Measurements from ENCODE around the gene TPMT. TPM values are rescaled to one million over a fixed set of nuclear protein-coding genes. Genes with fewer than 3 reads are reported as not detected.

TPMT gene
- total and polyA plus RNA-seq, 2 of the 13 experiments (the other 11 are each of a cell fraction or from before 2014, with no cell fraction given): 11.1 to 22.8 TPM

DNA sequence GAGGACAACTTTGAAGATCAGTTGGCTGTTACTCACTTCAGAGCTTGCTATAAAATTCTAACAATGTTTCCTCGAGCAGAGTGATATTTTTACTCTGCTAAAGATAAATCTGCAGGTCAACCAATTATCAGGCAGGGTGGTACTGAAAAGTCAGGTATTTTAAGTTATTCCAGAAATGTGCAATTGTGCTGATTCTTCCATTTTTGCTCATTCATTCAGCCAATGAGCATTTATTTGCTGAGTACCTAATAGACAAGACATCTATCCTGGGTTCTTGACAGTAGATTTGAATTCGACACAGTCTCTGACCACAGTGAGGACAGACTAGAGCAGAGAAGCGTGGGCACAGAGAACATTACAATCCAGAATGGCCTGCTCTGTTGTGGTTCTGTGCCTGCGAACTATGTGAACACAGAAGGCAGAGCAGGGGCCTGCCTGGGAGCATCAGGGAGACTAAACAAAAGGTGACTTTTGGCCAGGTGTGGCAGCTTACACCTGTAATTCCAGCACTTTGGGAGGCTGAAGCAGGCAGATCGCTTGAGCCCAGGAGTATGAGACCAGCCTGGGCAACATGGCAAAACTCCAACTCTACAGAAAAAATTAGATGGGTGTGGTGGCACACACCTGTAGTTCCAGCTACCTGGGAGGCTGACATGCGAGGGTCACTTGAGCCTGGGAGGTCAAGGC, 14.8 kb downstream of the TPMT start:
- FAIRE-seq: no peak

DNA sequence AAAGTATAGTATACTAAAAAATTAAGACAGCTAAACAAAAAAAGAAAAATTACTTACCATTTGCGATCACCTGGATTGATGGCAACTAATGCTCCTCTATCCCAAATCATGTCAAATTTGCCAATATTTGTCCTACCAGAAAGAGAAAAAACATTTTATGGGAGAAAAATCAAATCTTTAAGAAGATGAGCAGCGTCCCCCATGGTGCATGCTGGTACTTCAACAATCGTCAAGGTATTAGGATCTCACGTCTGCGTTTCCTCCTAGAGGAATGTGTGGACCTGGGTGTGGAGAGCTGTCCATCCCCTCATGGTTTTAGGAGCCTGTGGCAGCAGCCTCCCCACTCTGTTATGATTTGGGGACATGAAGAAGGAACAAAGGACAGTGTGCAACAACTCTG, 16.0 kb downstream of the TPMT start:
- ChIA-PET CTCF (ENCODE audit: low intra/inter-chr PET ratio, low total read pairs) (no interaction called here), POLR2A (no interaction called here)
- Histone ChIP-seq H3K4me3 (replicated peaks in 1 of 3; ENCODE audit: insufficient read depth in 1 of 3, low read depth in 2 of 3, low read length in 3 of 3) (no peak overlapping the region), H3K79me2 (ENCODE audit: insufficient read depth, low read length) (no peaks in the 10 kb centered on the region), H3K27me3 (ENCODE audit: control insufficient read depth in 1 of 2, insufficient read depth in 2 of 2, low read length in 2 of 2) (no peaks in the 10 kb centered on the region), H3K9me3 (ENCODE audit: low read length) (no peaks in the 10 kb centered on the region), H3K4me1 (ENCODE audit: insufficient read depth, low read length) (no peaks in the 10 kb centered on the region), H2AFZ (ENCODE audit: low read length) (no peak overlapping the region), H3K36me3 (replicated peaks in 1 of 2; ENCODE audit: control insufficient read depth in 1 of 2, insufficient read depth in 2 of 2, low read length in 2 of 2) (peaks cover 5 to 20% of the 10 kb centered on the region in 2 experiments; a peak in 4 of 5 replicates), H4K20me1 (ENCODE audit: insufficient read depth, low read length) (no peaks in the 10 kb centered on the region), H3K9ac (ENCODE audit: insufficient read depth, low read depth, low read length) (no peak overlapping the region), H3K27ac (ENCODE audit: extremely low read length, insufficient read depth, low read length) (no peak overlapping the region), H3K4me2 (ENCODE audit: low read depth, low read length) (no peak overlapping the region)
- intact Hi-C loops (cut with micrococcal nuclease; ENCODE audit: unreplicated experiment): no loop called here
- DNase-seq (ENCODE audit: low spot score) (no peak), FAIRE-seq (no peak), ATAC-seq (no peak)
- in situ Hi-C loops (cut with HindIII; ENCODE audit: extremely low pct_ligation_motif_present, low pct_unique_long_range_greater_than_20kb): no loop called here
- TF ChIP-seq ZNF224 (CRISPR knock-in tag; IDR thresholded peaks at IDR 0.05): no peak
- no peak for TF ChIP-seq FOXC1 (CRISPR knock-in tag; IDR thresholded peaks at IDR 0.05; ENCODE audit: borderline replicate concordance)
- TF ChIP-seq, protein P1, sequence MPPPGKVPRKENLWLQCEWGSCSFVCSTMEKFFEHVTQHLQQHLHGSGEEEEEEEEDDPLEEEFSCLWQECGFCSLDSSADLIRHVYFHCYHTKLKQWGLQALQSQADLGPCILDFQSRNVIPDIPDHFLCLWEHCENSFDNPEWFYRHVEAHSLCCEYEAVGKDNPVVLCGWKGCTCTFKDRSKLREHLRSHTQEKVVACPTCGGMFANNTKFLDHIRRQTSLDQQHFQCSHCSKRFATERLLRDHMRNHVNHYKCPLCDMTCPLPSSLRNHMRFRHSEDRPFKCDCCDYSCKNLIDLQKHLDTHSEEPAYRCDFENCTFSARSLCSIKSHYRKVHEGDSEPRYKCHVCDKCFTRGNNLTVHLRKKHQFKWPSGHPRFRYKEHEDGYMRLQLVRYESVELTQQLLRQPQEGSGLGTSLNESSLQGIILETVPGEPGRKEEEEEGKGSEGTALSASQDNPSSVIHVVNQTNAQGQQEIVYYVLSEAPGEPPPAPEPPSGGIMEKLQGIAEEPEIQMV (CRISPR knock-in tag; IDR thresholded peaks at IDR 0.05; ENCODE audit: low read depth): no peak
- TF ChIP-seq FOXO1 (CRISPR knock-in tag; IDR thresholded peaks at IDR 0.05): no peak
- TF ChIP-seq XBP1 (CRISPR knock-in tag; IDR thresholded peaks at IDR 0.05): no peak
- no peak for TF ChIP-seq ZBED4 (CRISPR knock-in tag; IDR thresholded peaks at IDR 0.05; ENCODE audit: borderline replicate concordance)
- no peak for TF ChIP-seq GZF1 (CRISPR knock-in tag; IDR thresholded peaks at IDR 0.05)
- no peak for TF ChIP-seq FIP1L1 (IDR thresholded peaks at IDR 0.05; ENCODE audit: borderline replicate concordance, insufficient read depth, low read depth, low read length)
- WGBS (ENCODE audit: low lambda C conversion rate): 93% methylated on average over 5 of the region's 5 CpGs
- no TSS peak for BruUV-seq (replicated peaks)

More for the DNA sequence above, 14.8 kb downstream of the TPMT start:
- Histone ChIP-seq H3K36me3 (replicated peaks in 1 of 2; ENCODE audit: control insufficient read depth in 1 of 2, insufficient read depth in 2 of 2, low read length in 2 of 2) (peaks cover 5 to 23% of the 10 kb centered on the region in 2 experiments; a peak in 4 of 5 replicates), H4K20me1 (ENCODE audit: insufficient read depth, low read length) (no peaks in the 10 kb centered on the region), H3K27ac (ENCODE audit: extremely low read length, insufficient read depth, low read length) (no peak overlapping the region), H2AFZ (ENCODE audit: low read length) (no peak overlapping the region), H3K79me2 (ENCODE audit: insufficient read depth, low read length) (no peaks in the 10 kb centered on the region), H3K9ac (ENCODE audit: insufficient read depth, low read depth, low read length) (no peak overlapping the region), H3K4me2 (ENCODE audit: low read depth, low read length) (no peak overlapping the region), H3K4me1 (ENCODE audit: insufficient read depth, low read length) (no peaks in the 10 kb centered on the region), H3K4me3 (replicated peaks in 1 of 3; ENCODE audit: insufficient read depth in 1 of 3, low read depth in 2 of 3, low read length in 3 of 3) (no peak overlapping the region), H3K9me3 (ENCODE audit: low read length) (no peaks in the 10 kb centered on the region), H3K27me3 (ENCODE audit: control insufficient read depth in 1 of 2, insufficient read depth in 2 of 2, low read length in 2 of 2) (no peaks in the 10 kb centered on the region)
- CTCF ChIA-PET (ENCODE audit: low intra/inter-chr PET ratio, low total read pairs): no interaction called here
- ATAC-seq: no peak
- BruUV-seq (replicated peaks): no TSS peak
- no peak for DNase-seq (ENCODE audit: low spot score)
- in situ Hi-C loops (cut with HindIII; ENCODE audit: extremely low pct_ligation_motif_present, low pct_unique_long_range_greater_than_20kb): no loop called here
- POLR2A ChIA-PET: no interaction called here
- TF ChIP-seq ZNF749 (CRISPR knock-in tag; IDR thresholded peaks at IDR 0.05; ENCODE audit: borderline replicate concordance) (no peak), ARID2 (CRISPR knock-in tag; IDR thresholded peaks at IDR 0.05; ENCODE audit: borderline replicate concordance) (no peak), MAFF (IDR thresholded peaks at IDR 0.05; ENCODE audit: low read depth, low read length) (peak; percentile 67), MAFK (conservative IDR thresholded peaks at IDR 0.05 in 1 of 2, IDR thresholded peaks at IDR 0.05 in 1 of 2; ENCODE audit: low read length in 2 of 2) (peak; percentile 59 to 75), HOXD1 (CRISPR knock-in tag; IDR thresholded peaks at IDR 0.05) (no peak), CEBPG (CRISPR knock-in tag; IDR thresholded peaks at IDR 0.05) (no peak), TAF15 (IDR thresholded peaks at IDR 0.05; ENCODE audit: low read depth, low read length, poor library complexity, severe bottlenecking) (no peak), HMG20A (CRISPR knock-in tag; IDR thresholded peaks at IDR 0.05; ENCODE audit: borderline replicate concordance) (no peak)
- 93% methylated on average over 6 of the region's 6 CpGs for WGBS (ENCODE audit: low lambda C conversion rate)
- intact Hi-C loops (cut with micrococcal nuclease; ENCODE audit: unreplicated experiment): no loop called here

Data from HepG2 (cell line).